Activated naive CD8-positive, alpha-beta T cell treated with anti-CD3 and anti-CD28 coated beads, Interleukin-2, amount 50 U/mL, for 24 hours (primary cell): ENCODE results near the gene LZTS2.

ENCODE experiments used
- ATAC-seq: fragments of 150-1000 bp; cut with Tn5 transposase; one replicate; pipeline ENCODE4 v1.10.0; 2021
- DNase-seq: peaks from one replicate; pipeline ENCODE4 v3.0.0; 2021
- H3K27ac Mint-ChIP-seq: one replicate; pipeline ENCODE4 v1.8.0; 2021; ENCODE audit warnings: mild to moderate bottlenecking, mixed read lengths
- H3K27me3 Mint-ChIP-seq: one replicate; pipeline ENCODE4 v1.8.0; 2021; ENCODE audit warnings: mixed read lengths
- H3K36me3 Mint-ChIP-seq: one replicate; pipeline ENCODE4 v1.8.0; 2021; ENCODE audit warnings: low read depth, mixed read lengths
- H3K4me1 Mint-ChIP-seq: one replicate; pipeline ENCODE4 v1.8.0; 2021; ENCODE audit warnings: mixed read lengths
- H3K4me3 Mint-ChIP-seq: one replicate; pipeline ENCODE4 v1.8.0; 2021; ENCODE audit warnings: mild to moderate bottlenecking, moderate library complexity, mixed read lengths
- H3K9me3 Mint-ChIP-seq: one replicate; pipeline ENCODE4 v1.8.0; 2021; ENCODE audit warnings: mixed read lengths

Gene LZTS2

DNA sequence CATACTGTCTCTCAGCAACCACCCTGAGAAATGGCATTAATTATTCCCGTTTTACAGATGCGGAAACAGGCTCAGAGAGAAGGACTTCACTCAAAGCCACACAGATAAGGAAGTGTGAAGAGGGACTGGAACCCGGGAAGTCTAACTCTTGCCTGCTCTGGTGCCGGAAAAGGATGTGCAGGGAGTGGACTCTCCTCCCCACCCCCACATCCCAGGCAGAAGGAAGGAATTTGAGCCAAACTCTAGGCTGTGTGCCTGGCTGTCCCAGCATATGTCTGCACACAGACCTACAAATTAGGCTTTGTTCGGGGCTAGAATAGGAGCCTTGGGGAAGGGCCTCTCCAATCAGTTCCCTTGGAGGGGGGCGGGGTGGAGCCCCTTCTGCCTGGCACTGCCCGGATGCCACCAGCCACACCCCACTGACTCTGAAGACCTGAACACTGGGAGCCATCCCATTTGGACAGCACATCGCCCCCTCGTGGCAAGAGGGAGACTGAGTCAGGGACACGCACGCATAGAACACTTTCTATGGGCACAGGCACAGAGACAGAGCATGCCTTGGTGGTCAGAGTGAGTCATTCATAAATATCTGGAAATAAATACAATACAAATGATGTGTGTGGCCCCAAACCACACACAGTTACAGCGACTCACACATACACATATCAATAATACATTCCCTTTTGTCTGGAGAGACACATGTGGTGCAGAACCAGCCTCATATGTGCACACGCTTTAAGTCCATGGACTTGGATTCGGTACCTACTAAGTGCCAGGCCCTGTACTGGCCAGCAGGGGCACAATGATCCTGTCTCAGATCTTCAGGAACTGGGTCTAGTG, 13.1 kb downstream of the LZTS2 start:
- Mint-ChIP-seq H3K4me1 (peaks cover 28% of the 10 kb centered on the region), H3K27me3 (peaks cover 27% of the 10 kb centered on the region), H3K4me3 (no peak overlapping the region), H3K27ac (peak overlapping the region; percentile 19), H3K36me3 (no peaks in the 10 kb centered on the region), H3K9me3 (no peaks in the 10 kb centered on the region)
- DNase-seq: peak; percentile 86
- peak; percentile 84 for ATAC-seq

GRCh38 chr10:101013365-101013825, 13.8 kb downstream of the LZTS2 start:
- peaks cover 29% of the 10 kb centered on the region for H3K4me1 Mint-ChIP-seq
- no peak for DNase-seq
- H3K27me3 Mint-ChIP-seq: peaks cover 29% of the 10 kb centered on the region
- no peaks in the 10 kb centered on the region for H3K36me3 Mint-ChIP-seq
- ATAC-seq: no peak
- H3K27ac Mint-ChIP-seq: peak overlapping the region; percentile 19
- H3K9me3 Mint-ChIP-seq: no peaks in the 10 kb centered on the region
- H3K4me3 Mint-ChIP-seq: no peak overlapping the region

- peaks cover 32% of the 10 kb centered on the region for H3K4me1 Mint-ChIP-seq
- peak; percentile 16 for ATAC-seq
- H3K27ac Mint-ChIP-seq: no peak overlapping the region
- H3K9me3 Mint-ChIP-seq: no peaks in the 10 kb centered on the region
- peaks cover 36% of the 10 kb centered on the region for H3K27me3 Mint-ChIP-seq
- DNase-seq: peak; percentile 88
- H3K4me3 Mint-ChIP-seq: no peak overlapping the region
- no peaks in the 10 kb centered on the region for H3K36me3 Mint-ChIP-seq
Observed at GRCh38 chr10:101014230-101014884, 14.7 kb downstream of the LZTS2 start.

DNA sequence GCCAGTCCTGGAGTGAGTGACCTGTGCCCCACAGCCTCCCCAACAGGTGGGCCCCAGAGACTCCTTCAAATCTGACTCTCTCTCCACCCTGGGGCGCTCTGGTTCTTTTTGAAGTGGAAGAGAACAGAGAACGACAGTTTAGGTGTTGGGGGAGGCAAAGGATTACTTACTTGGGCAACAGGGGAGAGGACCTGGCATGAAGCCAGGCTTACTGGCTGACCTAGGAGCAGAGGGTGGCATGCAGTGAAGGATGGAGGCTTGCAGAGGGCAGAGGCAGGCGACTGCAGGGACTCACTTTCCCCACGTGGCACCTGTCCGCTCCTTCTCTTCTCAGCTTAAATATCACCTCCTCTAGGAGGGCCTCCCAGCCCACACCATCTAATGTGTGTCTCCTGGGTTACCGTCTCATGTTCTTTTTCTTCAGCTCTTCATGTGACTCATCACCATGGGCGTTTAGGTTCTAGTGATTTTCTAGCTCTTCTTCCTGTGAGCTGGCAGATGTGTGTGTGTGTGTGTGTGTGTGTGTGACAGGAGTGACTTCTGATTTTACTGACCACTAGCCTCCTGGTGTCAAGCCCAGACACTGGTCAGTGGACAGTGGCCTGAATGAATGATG, 15.5 kb downstream of the LZTS2 start:
- peaks cover 34% of the 10 kb centered on the region for H3K4me1 Mint-ChIP-seq
- peaks cover 42% of the 10 kb centered on the region for H3K27me3 Mint-ChIP-seq
- no peaks in the 10 kb centered on the region for H3K9me3 Mint-ChIP-seq
- peak overlapping the region; percentile 27 for H3K27ac Mint-ChIP-seq
- DNase-seq (no peak), ATAC-seq (peak; percentile 50)
- H3K36me3 Mint-ChIP-seq: no peaks in the 10 kb centered on the region
- no peak overlapping the region for H3K4me3 Mint-ChIP-seq

- Mint-ChIP-seq H3K36me3 (no peaks in the 10 kb centered on the region), H3K9me3 (no peaks in the 10 kb centered on the region), H3K4me3 (no peak overlapping the region), H3K4me1 (peaks cover 34% of the 10 kb centered on the region), H3K27me3 (peaks cover 42% of the 10 kb centered on the region), H3K27ac (peak overlapping the region; percentile 27)
- DNase-seq (no peak), ATAC-seq (no peak)
Observed at GRCh38 chr10:101015582-101015973, 16.0 kb downstream of the LZTS2 start.

GRCh38 chr10:101016814-101017213, 17.2 kb downstream of the LZTS2 start:
- H3K9me3 Mint-ChIP-seq: no peaks in the 10 kb centered on the region
- peaks cover 48% of the 10 kb centered on the region for H3K27me3 Mint-ChIP-seq
- ATAC-seq (no peak), DNase-seq (no peak)
- no peaks in the 10 kb centered on the region for H3K36me3 Mint-ChIP-seq
- H3K27ac Mint-ChIP-seq: no peak overlapping the region
- H3K4me1 Mint-ChIP-seq: peaks cover 34% of the 10 kb centered on the region
- H3K4me3 Mint-ChIP-seq: no peak overlapping the region

GRCh38 chr10:101018118-101018599, 18.6 kb downstream of the LZTS2 start:
- H3K9me3 Mint-ChIP-seq: no peaks in the 10 kb centered on the region
- ATAC-seq (no peak), DNase-seq (no peak)
- no peak overlapping the region for H3K4me3 Mint-ChIP-seq
- peaks cover 47% of the 10 kb centered on the region for H3K27me3 Mint-ChIP-seq
- H3K27ac Mint-ChIP-seq: no peak overlapping the region
- peaks cover 27% of the 10 kb centered on the region for H3K4me1 Mint-ChIP-seq
- H3K36me3 Mint-ChIP-seq: no peaks in the 10 kb centered on the region

DNA sequence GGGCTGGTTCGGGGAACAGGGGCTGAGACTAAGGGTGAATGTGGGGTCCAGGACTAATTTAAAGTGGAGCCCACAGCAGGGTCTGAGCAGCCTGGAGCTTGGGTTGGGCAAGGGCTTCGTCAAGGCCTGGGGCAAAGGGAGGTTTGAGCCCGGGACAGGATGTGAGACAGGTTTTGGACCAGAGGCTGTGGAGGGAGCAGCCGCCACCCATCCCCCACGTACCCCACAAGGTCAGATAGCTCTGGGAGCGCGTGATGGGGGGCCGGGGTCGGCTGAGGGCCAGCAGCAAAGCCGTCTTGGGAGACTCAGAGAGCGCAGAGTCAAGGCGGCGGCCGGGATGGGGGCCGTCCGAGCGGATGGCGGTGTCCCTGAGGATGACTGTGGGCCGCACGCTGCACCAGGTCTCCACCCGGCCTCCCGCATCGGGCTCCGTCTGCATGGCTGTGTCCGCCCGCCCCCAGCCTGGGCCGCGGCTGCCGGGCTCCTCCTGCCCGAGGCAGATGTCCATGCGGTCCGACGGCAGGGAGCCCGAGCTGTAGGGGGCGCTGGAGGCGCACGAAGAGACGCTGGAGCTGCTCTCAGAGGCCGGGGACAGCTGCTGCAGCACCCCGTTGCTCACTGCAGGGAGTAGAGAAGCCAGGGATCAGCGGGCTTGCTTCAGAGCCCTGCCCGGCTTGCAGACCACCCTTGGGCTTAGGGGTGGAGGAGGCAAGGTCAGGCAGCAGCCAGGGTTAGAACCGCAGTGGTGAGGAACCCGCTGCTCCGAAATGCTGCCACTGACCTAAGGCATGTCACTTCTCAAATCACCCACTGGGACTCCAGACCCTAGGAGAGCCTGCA, 19.2 kb downstream of the LZTS2 start:
- Mint-ChIP-seq H3K9me3 (no peaks in the 10 kb centered on the region), H3K36me3 (no peaks in the 10 kb centered on the region), H3K27ac (no peak overlapping the region), H3K4me3 (no peak overlapping the region), H3K4me1 (peaks cover 22% of the 10 kb centered on the region), H3K27me3 (peaks cover 42% of the 10 kb centered on the region)
- DNase-seq (peak; percentile 91), ATAC-seq (peak; percentile 72)

DNA sequence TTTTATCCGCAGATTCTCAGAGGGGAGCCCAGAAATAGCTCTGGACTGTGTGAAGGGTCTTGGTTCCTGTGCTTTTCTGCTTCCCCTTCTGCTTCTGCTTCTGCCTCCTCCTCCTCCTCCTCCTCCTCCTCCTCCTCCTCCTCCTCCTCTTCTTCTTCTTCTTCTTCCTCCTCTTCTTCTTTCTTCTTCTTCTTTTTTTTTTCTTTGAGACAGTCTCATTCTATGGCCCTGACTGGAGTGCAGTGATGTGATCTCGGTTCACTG, 19.8 kb downstream of the LZTS2 start:
- Mint-ChIP-seq H3K4me3 (no peak overlapping the region), H3K36me3 (no peaks in the 10 kb centered on the region), H3K4me1 (peaks cover 18% of the 10 kb centered on the region), H3K27me3 (peaks cover 39% of the 10 kb centered on the region), H3K27ac (no peak overlapping the region), H3K9me3 (no peaks in the 10 kb centered on the region)
- DNase-seq (no peak), ATAC-seq (no peak)

DNA sequence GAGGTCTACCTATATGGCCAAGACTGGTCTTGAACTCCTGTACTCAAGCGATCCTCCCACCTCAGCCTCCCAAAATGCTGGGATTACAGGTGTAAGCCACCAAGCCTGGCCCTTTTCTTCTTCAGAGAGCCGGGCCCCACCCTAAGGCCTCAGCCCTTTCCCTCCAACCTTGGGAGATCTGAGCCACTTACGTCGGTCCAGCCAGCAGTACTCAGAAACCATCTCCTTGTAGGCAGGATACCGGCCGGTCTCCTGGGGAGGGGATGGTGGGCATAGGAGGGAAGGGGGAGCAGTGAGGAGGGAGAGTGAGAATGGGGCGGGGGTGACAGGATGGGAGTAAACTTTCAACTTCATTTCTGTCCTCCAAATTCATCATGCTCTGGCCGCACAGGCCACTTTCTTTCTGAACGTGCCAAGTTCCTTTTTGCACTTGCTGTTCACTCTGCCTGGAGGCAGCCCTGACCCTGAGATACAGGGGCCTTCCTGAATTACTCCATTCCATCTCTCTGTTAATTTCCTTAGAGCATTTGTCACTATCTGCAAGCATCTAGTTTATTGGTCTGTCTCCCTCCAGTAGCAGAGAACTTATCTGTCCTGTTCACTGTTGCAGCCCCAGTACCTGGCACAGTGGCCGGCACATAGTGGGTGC, 20.9 kb downstream of the LZTS2 start:
- Mint-ChIP-seq H3K36me3 (no peaks in the 10 kb centered on the region), H3K27me3 (peaks cover 35% of the 10 kb centered on the region)

GRCh38 chr10:101021239-101021638, 21.6 kb downstream of the LZTS2 start:
- Mint-ChIP-seq H3K36me3 (no peaks in the 10 kb centered on the region), H3K9me3 (no peaks in the 10 kb centered on the region), H3K27me3 (peaks cover 35% of the 10 kb centered on the region), H3K4me3 (no peak overlapping the region), H3K4me1 (peaks cover 7% of the 10 kb centered on the region), H3K27ac (no peak overlapping the region)
- no peak for DNase-seq
- no peak for ATAC-seq

More for the DNA sequence above, 20.9 kb downstream of the LZTS2 start:
- DNase-seq: no peak
- no peak for ATAC-seq
- H3K27ac Mint-ChIP-seq: no peak overlapping the region
- no peaks in the 10 kb centered on the region for H3K9me3 Mint-ChIP-seq
- H3K4me1 Mint-ChIP-seq: peaks cover 7% of the 10 kb centered on the region
- no peak overlapping the region for H3K4me3 Mint-ChIP-seq

GRCh38 chr10:101021692-101022251, 22.2 kb downstream of the LZTS2 start:
- Mint-ChIP-seq H3K4me1 (peaks cover 7% of the 10 kb centered on the region), H3K27me3 (peaks cover 29% of the 10 kb centered on the region), H3K9me3 (no peaks in the 10 kb centered on the region), H3K4me3 (no peak overlapping the region), H3K36me3 (no peaks in the 10 kb centered on the region), H3K27ac (no peak overlapping the region)
- no peak for DNase-seq
- no peak for ATAC-seq

- no peak for ATAC-seq
- H3K27me3 Mint-ChIP-seq: peaks cover 20% of the 10 kb centered on the region
Observed at GRCh38 chr10:101022967-101023705, 23.5 kb downstream of the LZTS2 start.

More at GRCh38 chr10:101022967-101023705, 23.5 kb downstream of the LZTS2 start:
- Mint-ChIP-seq H3K4me1 (peaks cover 6% of the 10 kb centered on the region), H3K4me3 (no peak overlapping the region), H3K9me3 (no peaks in the 10 kb centered on the region), H3K36me3 (no peaks in the 10 kb centered on the region), H3K27ac (no peak overlapping the region)
- no peak for DNase-seq
